HG02840 (cell line): ENCODE results near the gene PAXX.

Source experiments
- ATAC-seq: cut with Tn5 transposase; IDR thresholded peaks from one replicate; pipeline ENCODE4 v1.9.1; 2021; ENCODE audit warnings: mild to moderate bottlenecking, moderate library complexity, moderate number of reproducible peaks; ENCODE audit not compliant: unreplicated experiment, low FRiP score

Gene PAXX

DNA sequence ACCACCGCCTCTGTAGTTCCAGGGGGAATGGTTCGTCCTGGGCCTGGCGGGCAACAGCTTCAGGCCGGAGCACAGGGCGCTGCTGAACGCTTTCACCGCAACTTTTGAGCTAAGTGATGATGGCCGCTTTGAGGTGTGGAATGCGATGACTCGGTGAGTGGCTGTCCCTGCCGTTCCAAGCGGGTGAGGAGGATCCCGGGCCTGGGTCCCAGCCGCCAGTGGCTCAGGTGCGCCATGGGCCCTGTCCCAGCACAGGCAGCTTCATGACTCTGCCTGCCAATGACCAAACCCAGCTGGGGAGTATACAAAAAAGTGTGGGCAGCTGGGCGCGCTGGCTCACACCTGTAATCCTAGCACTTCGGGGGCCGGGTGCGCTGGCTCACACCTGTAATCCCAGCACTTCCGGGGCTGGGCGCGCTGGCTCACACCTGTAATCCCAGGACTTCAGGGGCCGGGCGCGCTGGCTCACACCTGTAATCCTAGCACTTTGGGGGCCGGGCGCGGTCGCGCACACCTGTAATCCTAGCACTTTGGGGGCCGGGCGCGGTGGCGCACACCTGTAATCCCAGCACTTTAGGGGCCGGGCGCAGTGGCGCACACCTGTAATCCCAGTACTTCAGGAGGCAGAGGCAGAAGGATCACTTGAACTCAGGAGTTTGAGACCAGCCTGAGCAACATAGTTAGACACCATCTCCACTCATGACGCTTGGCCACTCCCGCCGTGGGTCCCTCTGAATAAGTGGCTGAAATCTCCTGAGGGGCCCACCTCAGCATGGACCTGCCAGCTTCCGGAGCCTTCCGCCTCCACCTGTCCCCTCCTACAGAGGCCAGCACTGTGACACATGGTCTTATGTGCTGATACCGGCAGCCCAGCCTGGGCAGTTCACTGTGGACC is 39.1 kb upstream of the PAXX start:
- no peak for ATAC-seq

GRCh38 chr9:136953771-136954269 is 38.4 kb upstream of the PAXX start:
- no peak for ATAC-seq

GRCh38 chr9:136954270-136955083 is 37.7 kb upstream of the PAXX start:
- ATAC-seq, result no peak

DNA sequence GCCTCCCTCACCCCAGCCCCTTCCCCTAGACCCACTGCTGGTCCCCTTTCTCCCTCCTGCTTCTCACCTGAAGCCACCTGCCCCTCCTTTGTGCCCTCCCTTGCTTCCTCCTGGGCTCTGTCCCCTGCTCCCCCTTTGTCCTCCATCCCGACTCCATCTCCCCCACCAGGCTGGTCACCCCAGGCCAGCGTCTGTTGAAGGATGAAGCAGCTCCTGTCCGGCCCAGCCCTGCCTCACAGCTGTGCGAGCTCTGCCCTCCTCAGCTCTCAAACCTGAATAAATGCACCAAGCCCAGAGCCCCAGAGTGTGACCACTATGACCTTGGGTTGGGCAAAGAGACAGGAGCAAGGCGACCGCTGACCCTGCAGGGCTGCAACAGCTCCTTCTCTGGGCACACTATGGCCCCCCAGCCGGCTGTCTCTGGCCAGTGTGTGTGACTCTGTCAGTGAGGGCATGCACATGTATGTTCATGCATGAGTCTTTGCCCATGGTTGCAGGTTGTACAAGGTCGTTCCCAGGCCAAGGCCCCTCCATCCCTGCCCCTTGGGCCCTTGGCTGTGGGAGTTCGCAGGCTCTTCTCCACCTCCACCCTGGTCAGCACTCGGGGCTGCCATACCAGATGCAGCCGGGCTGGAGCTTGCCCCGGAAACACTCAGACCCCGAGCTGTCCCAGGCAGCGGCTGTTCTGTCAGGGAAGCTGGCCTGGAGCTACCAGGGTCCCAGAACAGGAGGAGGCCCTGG is 36.9 kb upstream of the PAXX start:
- no peak for ATAC-seq

DNA sequence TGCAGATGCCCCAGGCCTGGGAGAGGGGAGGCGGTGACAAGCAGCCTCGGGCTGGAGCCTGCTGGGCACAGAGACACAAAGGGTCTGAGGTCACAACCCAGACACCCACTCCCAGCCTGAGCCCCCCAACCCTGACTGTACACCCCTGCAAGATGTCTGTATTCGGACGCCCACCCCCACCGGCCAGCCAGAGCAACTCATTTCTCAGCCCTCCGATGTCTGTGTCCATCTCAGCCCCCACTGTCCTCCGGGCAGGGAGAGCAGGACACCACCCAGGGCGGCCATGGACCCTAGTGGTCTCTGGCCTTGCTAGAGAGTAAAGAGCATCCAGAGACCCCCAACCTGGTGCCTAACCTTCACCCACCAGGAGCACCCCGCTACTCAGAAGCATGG is 36.3 kb upstream of the PAXX start:
- ATAC-seq, result no peak

GRCh38 chr9:136956604-136957003 is 35.6 kb upstream of the PAXX start:
- no peak for ATAC-seq

DNA sequence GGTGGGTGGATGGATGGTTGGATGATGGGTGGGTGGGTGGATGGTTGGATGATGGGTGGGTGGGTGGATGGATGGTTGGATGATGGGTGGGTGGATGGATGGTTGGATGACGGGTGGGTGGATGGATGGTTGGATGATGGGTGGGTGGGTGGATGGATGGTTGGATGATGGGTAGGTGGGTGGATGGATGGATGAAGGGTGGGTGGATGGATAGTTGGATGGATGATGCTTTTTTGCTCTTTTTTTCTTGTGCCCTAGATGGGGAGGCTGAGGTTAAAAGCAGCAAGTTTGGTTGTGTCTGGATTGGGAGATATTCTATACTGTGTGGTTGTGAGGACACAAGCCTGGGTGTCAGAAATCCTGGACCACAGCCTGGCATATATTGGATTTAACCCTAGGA is 34.8 kb upstream of the PAXX start:
- ATAC-seq, result no peak

DNA sequence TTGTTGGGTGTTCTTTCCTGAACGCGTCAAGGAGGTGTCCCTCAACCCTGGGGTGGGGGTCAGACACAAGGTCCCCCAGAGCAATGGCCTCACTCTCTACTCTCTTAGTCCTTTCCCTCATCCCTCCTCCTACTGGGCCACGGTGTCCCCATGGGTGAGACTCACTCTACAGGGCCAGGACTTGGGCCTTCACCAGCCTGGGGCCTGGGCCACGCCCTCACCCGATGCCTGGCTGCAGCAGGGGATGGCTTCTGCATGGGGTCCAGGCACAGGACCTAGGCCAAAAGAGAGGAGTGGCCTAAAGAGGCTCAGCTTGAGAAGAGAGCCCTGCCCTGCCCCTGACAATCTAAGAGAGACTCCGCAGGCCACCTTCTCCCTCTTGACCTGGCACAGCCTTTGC is 34.3 kb upstream of the PAXX start:
- no peak for ATAC-seq

DNA sequence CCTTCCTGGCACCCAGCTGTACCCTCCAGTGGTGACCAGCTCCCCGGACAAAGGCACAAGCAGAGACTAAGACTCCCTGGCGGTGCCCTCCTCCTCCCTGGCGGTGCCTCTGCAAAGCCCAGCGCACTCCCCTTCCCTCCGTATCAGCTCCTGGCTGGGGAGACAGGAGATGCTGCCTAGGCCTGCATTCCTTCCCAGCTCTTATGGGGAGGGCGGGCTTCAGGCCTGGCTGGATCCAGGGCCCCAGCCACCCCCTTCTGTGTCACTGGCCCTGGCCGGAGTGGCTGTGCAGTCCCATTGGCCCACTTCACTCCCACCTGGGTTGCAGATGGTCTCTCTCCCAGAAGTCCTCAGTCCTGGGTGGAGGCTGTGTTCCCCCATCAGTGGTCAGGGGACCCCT is 33.7 kb upstream of the PAXX start:
- ATAC-seq, result no peak

GRCh38 chr9:136958898-136959850 is 33.0 kb upstream of the PAXX start:
- ATAC-seq, result no peak

DNA sequence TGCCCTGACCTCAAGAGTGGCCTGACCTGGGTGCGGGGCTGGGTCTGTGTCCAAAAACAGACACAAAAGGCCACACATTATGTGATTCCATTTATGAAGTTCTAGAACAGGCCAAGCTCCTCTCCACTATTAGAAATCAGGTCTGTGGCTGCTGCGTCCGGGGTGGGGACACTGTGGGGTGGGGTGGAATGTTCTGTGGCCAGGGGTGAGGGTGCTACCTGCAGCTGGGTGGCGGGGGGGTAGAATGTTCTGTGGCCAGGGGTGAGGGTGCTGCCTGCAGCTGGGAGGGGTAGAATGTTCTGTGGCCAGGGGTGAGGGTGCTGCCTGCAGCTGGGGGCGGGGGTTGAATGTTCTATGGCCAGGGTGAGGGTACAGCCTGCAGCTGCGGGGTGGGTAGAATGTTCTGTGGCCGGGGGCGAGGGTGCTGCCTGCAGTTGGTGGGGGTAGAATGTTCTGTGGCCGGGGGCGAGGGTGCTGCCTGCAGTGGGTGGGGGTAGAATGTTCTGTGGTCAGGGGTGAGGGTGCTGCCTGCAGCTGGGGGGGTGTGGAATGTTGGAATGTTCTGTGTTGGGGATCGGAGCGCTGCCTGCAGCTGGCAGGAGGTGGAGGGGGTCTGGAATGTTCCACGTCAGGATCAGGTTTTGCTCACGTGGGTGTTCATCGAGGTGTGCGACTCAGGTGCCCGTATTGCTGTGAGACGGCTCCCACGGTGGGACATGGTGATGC is 31.8 kb upstream of the PAXX start:
- ATAC-seq, result no peak

- no peak for ATAC-seq
These were observed 31.3 kb upstream of the PAXX start for GRCh38 chr9:136960938-136961275.

DNA sequence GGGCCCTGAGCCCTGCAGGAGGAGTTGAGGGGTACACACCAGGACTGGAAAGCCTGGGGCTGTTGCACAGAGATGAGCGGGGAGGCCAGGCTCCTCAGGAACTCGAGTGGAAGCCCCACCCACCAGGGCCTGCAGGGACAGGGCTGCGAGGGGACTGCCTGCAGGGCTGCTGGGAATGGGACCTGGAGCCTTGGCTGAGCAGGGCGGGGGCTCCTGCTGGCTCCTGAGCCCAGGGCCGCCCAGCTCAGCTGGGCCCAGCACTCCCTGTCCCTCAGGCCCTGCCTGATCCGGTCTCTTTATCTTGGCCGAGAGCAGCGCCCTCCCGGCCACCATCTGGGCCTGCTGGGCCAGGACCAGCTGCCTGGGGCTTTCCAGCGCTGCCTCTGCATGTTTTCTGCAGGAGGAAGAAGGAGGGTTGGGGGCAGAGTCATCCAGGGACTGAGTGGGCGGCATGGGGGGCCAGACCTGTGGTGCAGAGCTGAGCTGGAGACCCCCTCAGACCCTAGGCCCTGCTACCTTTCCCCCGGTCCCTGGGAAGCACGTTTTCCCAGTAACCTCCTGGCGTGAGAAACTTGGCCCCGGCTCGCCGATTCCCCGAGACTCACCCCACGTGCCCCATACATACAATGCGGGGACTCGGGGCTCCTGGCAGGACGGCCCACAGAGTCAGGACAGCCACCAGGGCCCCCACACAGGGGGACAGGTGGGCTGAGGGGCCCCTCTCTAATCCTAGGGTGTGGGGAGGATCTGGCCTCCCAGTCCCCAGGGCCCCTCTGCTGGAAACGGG is 30.8 kb upstream of the PAXX start:
- ATAC-seq, result no peak

DNA sequence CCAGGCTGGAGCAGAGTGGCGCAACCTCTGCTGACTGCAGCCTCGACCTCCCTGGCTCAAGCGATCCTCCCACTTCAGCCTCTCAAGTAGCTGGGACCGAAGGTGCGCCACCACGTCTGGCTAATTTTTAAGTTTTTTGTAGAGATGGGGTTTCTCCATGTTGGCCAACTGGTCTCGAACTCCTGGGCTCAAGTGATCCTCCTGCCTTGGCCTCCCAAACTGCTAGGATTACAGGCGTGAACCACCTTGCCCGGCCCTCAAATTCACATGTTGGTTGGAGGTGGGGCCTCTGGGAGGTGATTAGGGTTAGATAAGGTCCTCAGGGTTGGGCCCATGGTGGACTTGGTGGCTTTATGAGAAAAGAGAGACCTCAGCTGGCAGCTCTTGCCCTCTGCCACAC is 30.1 kb upstream of the PAXX start:
- ATAC-seq, result no peak

GRCh38 chr9:136962701-136963248 is 29.4 kb upstream of the PAXX start:
- no peak for ATAC-seq

- ATAC-seq, result no peak
These were observed 28.9 kb upstream of the PAXX start for GRCh38 chr9:136963341-136963740.

DNA sequence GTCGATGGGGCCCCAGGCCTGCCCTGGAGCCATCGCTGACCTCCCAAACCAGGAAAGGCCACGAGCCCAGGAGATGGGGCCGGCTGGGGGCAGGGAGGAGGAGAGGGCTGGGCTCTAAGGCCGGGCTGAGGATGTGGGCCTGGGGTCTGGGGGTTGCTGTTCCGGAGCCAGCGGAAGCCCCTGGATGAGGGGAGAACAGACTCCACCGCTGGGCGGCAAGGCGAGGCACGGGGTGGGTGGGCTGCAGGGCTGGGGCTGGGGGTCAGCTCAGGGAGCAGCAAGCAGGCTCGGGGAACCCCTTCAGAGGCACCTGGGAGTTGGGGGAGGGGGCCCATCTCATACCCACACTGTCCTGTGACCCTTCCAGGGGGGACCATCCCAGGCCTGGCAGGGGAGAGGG is 28.5 kb upstream of the PAXX start:
- ATAC-seq, result no peak

- no peak for ATAC-seq
These were observed 28.0 kb upstream of the PAXX start for GRCh38 chr9:136964171-136964689.
